ENCODE results near the gene LIMS1. TPM values are rescaled to one million over a fixed set of nuclear protein-coding genes. Genes with fewer than 3 reads are reported as not detected.
"Not testable (repeated sequence)": the region's sequence is repeated elsewhere in the genome, so short reads cannot be mapped to it uniquely, and the experiment has no call there.

LIMS1 gene
- polyA plus RNA-seq, 10 donors: 34.1 to 54.2 (median 50.2) TPM

DNA sequence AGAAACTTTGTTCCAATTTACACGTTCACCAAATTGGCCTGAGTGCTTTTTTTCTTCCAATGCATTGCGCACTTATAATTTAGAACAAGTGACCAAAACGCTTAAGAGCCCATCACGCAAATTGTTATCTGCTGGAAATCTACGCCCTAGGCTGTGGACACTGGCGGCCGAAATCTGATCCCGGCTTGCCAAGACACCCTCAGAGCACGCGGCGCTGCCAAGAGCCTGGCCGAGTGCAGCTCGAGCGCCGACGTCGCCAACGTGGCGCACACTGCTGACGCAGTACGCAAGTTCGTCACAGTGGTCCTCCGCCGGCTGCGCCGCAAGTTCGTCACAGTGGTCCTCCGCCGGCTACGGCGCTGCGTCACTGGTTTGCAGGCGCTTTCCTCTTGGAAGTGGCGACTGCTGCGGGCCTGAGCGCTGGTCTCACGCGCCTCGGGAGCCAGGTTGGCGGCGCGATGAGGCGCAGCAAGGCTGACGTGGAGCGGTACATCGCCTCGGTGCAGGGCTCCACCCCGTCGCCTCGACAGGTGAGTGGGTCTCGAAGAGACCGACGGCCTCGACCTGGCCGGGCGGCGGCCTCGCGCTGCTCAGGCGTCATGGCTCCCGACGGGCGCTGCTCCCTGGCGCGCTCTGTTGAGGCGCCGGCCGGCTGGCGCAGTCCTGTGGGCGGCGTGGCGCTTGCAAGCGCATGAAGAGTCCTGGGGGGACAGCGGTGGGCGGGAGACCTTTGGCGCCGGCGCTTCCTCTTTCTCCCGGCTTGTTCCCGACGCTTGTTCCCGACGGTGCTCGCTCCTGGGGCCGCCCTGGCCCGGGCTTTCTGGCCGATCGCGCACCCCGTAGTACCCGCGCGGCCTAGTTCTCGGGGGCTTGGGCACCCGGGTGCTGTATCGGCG is 185.1 kb downstream of the LIMS1 start, which contains the start of gene RANBP2:
TSS of gene RANBP2 (plus strand) at position 334 of the 896 bp plus-strand sequence. CDS start at position 459, 125 bp downstream.
- peak; percentile 97 to 99 (median 99) for DNase-seq

DNA sequence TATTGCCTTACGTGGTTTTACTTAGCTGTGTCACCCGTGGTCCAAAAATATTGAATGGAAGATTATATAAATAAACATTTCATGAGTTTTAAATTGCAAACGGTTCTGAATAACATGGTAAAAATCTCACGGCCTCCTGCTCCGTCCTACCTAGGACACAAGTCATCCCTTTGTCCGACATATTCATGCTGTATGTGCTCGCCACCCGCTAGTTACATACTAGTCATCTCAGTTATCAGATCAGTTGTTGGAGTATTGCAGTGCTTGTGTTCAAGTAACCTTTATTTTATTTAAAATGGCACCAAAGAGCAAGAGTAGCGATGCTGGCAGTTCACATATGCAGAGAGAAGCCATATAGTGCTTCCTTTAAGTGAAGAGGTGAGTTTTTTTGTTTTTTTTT is 191.8 kb downstream of the LIMS1 start:
- DNase-seq: not testable (repeated sequence)

DNA sequence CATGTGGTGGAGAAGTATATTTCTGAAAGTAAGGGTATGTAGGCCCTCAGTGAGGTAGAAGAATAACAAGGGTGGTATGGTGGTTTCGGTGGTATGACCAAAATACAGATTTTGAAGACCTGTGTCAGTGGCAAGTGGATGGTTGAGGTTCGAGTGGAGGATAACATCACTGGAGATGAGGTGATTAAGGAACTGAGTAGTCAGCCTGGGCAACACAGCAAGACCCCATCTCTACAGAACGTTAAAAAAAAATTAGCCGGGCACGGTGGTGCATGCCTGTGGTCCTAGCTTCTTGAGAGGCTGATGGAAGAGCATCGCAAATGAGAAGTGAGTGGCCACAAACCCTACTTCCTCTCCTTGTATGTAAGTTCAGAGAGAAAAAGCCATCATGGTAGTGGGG is 200.4 kb downstream of the LIMS1 start:
- not testable (repeated sequence) for DNase-seq

Other genes starting within 250 kb of the LIMS1 start
- gene SULT1C2, start 245.6 kb upstream of the LIMS1 start, polyA plus RNA-seq (ENCODE audit: insufficient read length in 10 of 10): 1 to 10 TPM in 3 of 10 donors, under 1 TPM in 7; 0.11 to 1.5 (median 0.31) TPM
- gene SULT1C4, start 156.5 kb upstream of the LIMS1 start, polyA plus RNA-seq (ENCODE audit: insufficient read length in 10 of 10): 10 to 100 TPM; 14.2 to 25.8 (median 19.5) TPM
- 10 to 100 TPM; 14.2 to 27.0 (median 21.0) TPM for gene GCC2, start 85.3 kb upstream of the LIMS1 start, polyA plus RNA-seq (ENCODE audit: insufficient read length in 10 of 10)
- 10 to 100 TPM; 27.1 to 45.4 (median 35.2) TPM for gene RANBP2, start 185.0 kb downstream of the LIMS1 start, polyA plus RNA-seq (ENCODE audit: insufficient read length in 10 of 10)

Measured in muscle of back (tissue), 11 donors.